ENCODE results near the gene TMEM120B.

The TMEM120B gene

DNA sequence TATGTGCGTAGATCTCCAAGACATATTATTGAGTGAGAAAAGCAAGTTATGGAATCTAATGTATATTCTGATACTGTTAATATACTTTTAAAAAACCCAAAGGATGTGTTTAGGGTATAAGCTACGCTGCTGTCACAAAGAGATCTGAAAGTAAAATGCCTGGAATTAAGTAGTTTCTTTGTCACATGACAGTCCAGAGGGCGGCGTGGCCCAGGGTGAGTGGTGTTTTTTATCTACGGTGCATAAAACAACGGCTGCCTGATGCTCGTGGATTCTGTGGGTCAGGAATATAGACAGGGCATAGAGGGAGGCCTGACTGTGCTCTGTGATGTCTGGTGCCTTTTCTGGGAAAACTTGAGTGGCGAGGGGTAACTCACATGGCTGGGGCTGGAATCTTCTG lies 21.3 kb downstream of the TMEM120B start:
- Histone ChIP-seq H3K4me1 (ENCODE audit: insufficient read depth, low read length) (no peaks in the 10 kb centered on the region), H3K27ac (ENCODE audit: low read length) (no peak overlapping the region), H3K4me2 (ENCODE audit: insufficient read depth, low read length) (no peak overlapping the region), H3K79me2 (ENCODE audit: insufficient read depth, low read length) (no peaks in the 10 kb centered on the region), H4K20me1 (ENCODE audit: insufficient read depth, low read length) (peaks cover 2% of the 10 kb centered on the region; the same call in 1 of the 2 replicates), H2AFZ (ENCODE audit: low read depth, low read length) (no peak overlapping the region), H3K9ac (ENCODE audit: low read depth, low read length) (no peak overlapping the region), H3K4me3 (ENCODE audit: low read depth in 1 of 2, low read length in 2 of 2) (no peak overlapping the region), H3K27me3 (ENCODE audit: insufficient read depth, low read length, poor library complexity) (no peaks in the 10 kb centered on the region), H3K9me3 (ENCODE audit: insufficient read depth, low read length, severe bottlenecking) (no peaks in the 10 kb centered on the region), H3K36me3 (ENCODE audit: insufficient read depth, low read length) (no peaks in the 10 kb centered on the region)
- TF ChIP-seq EZH2 (IDR thresholded peaks at IDR 0.05; ENCODE audit: borderline replicate concordance, low read depth, low read length, severe bottlenecking), result no peak
- TF ChIP-seq, protein P1, sequence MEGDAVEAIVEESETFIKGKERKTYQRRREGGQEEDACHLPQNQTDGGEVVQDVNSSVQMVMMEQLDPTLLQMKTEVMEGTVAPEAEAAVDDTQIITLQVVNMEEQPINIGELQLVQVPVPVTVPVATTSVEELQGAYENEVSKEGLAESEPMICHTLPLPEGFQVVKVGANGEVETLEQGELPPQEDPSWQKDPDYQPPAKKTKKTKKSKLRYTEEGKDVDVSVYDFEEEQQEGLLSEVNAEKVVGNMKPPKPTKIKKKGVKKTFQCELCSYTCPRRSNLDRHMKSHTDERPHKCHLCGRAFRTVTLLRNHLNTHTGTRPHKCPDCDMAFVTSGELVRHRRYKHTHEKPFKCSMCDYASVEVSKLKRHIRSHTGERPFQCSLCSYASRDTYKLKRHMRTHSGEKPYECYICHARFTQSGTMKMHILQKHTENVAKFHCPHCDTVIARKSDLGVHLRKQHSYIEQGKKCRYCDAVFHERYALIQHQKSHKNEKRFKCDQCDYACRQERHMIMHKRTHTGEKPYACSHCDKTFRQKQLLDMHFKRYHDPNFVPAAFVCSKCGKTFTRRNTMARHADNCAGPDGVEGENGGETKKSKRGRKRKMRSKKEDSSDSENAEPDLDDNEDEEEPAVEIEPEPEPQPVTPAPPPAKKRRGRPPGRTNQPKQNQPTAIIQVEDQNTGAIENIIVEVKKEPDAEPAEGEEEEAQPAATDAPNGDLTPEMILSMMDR (IDR thresholded peaks at IDR 0.05; ENCODE audit: borderline replicate concordance, extremely low read depth, low read length, poor library complexity, severe bottlenecking), result no peak
- ATAC-seq (ENCODE audit: insufficient read depth, low read depth) (no peak), DNase-seq (no peak)

GRCh38 chr12:121738340-121738858 lies 25.8 kb downstream of the TMEM120B start:
- H3K4me1 ChIP-seq (ENCODE audit: insufficient read depth, low read length), result no peaks in the 10 kb centered on the region
- no peak overlapping the region for H3K9ac ChIP-seq (ENCODE audit: low read depth, low read length)
- H3K9me3 ChIP-seq (ENCODE audit: insufficient read depth, low read length, severe bottlenecking), result no peaks in the 10 kb centered on the region
- ATAC-seq (ENCODE audit: insufficient read depth, low read depth) (no peak), DNase-seq (no peak)
- no peak overlapping the region for H3K4me2 ChIP-seq (ENCODE audit: insufficient read depth, low read length)
- H3K79me2 ChIP-seq (ENCODE audit: insufficient read depth, low read length), result no peaks in the 10 kb centered on the region
- no peaks in the 10 kb centered on the region for H3K27me3 ChIP-seq (ENCODE audit: insufficient read depth, low read length, poor library complexity)
- no peak overlapping the region for H2AFZ ChIP-seq (ENCODE audit: low read depth, low read length)
- no peak overlapping the region for H3K27ac ChIP-seq (ENCODE audit: low read length)
- TF ChIP-seq, protein P1 (IDR thresholded peaks at IDR 0.05; ENCODE audit: borderline replicate concordance, extremely low read depth, low read length, poor library complexity, severe bottlenecking), result no peak
- no peak for TF ChIP-seq EZH2 (IDR thresholded peaks at IDR 0.05; ENCODE audit: borderline replicate concordance, low read depth, low read length, severe bottlenecking)
- H3K36me3 ChIP-seq (ENCODE audit: insufficient read depth, low read length), result no peaks in the 10 kb centered on the region
- no peak overlapping the region for H3K4me3 ChIP-seq (ENCODE audit: low read depth in 1 of 2, low read length in 2 of 2)
- no peaks in the 10 kb centered on the region for H4K20me1 ChIP-seq (ENCODE audit: insufficient read depth, low read length)

GRCh38 chr12:121740847-121741246 lies 28.3 kb downstream of the TMEM120B start:
- H3K36me3 ChIP-seq (ENCODE audit: insufficient read depth, low read length), result no peaks in the 10 kb centered on the region; the same call in 1 of the 2 replicates
- no peaks in the 10 kb centered on the region for H4K20me1 ChIP-seq (ENCODE audit: insufficient read depth, low read length)
- H3K27ac ChIP-seq (ENCODE audit: low read length), result no peak overlapping the region
- DNase-seq (no peak), ATAC-seq (ENCODE audit: insufficient read depth, low read depth) (no peak)
- H3K4me2 ChIP-seq (ENCODE audit: insufficient read depth, low read length), result no peak overlapping the region
- H3K9ac ChIP-seq (ENCODE audit: low read depth, low read length), result no peak overlapping the region
- H3K4me3 ChIP-seq (ENCODE audit: low read depth in 1 of 2, low read length in 2 of 2), result no peak overlapping the region
- H3K79me2 ChIP-seq (ENCODE audit: insufficient read depth, low read length), result no peaks in the 10 kb centered on the region
- no peaks in the 10 kb centered on the region for H3K4me1 ChIP-seq (ENCODE audit: insufficient read depth, low read length)
- no peaks in the 10 kb centered on the region for H3K27me3 ChIP-seq (ENCODE audit: insufficient read depth, low read length, poor library complexity)
- TF ChIP-seq EZH2 (IDR thresholded peaks at IDR 0.05; ENCODE audit: borderline replicate concordance, low read depth, low read length, severe bottlenecking), result no peak
- TF ChIP-seq, protein P1 (IDR thresholded peaks at IDR 0.05; ENCODE audit: borderline replicate concordance, extremely low read depth, low read length, poor library complexity, severe bottlenecking), result no peak
- H2AFZ ChIP-seq (ENCODE audit: low read depth, low read length), result no peak overlapping the region
- H3K9me3 ChIP-seq (ENCODE audit: insufficient read depth, low read length, severe bottlenecking), result no peaks in the 10 kb centered on the region

All from DND-41 (cell line).